SH-SY5Y (cell line): ENCODE measurements around the gene MYRIP.

Experiments used
- GATA2 ChIP-seq: IDR thresholded peaks from 2 replicates; pipeline ENCODE4 v1.6.1; 2011; ENCODE audit warnings: mild to moderate bottlenecking, low read depth, low read length
- GATA3 ChIP-seq: IDR thresholded peaks from 2 replicates; pipeline ENCODE4 v1.6.1; 2011; ENCODE audit warnings: low read depth, mild to moderate bottlenecking, low read length, moderate library complexity

DNA sequence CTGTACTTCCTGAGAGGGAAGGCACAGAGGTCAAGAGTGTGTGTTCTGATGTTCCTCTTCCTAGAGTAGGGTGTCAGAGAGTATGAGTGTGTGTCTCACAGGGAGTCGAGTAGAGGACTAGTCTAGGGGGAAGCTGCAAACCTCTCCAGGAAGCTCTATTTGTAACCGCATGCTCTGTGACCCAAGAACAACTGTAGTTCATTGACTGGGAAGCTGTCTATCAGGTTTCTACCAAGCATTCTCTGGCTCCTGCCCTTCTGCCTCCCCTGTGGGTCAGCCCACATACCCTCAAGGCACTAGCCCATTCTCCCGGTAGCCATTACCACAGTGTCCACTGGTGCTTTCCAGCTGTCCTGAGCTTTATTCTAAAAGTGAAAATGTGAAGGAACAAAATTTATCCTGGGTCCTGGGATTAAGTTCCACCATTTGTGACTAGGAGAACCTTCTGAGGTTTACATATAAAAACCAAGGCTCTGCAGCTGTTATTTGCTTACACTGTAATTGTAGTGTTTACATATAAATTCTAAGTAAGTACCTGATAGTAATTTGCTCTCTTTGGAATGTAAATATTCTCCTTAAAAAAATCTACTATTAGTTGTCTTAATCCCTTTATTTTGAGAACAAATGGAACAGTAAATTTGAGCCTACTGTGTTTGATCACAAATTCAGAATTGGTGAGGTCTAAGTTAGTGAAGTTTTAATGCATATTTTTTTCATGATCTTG, 40.7 kb downstream of the MYRIP start:
- TF ChIP-seq GATA3, result no peak
- TF ChIP-seq GATA2, result no peak
